Loucy (cell line): ENCODE data around the gene EGR1.
A peak's percentile ranks its signal among the peaks of the same experiment; 100 is the strongest.

ENCODE experiments used
- H2AFZ ChIP-seq: fragments of 200-600 bp; sonication (generic); 2 replicates; pipeline ENCODE4 v1.6.0; 2016; ENCODE audit warnings: antibody characterized with exemption, mild to moderate bottlenecking, low read length, moderate library complexity
- H3F3A ChIP-seq: fragments of 200-600 bp; 2 replicates; pipeline ENCODE4 v1.6.0; 2016; ENCODE audit warnings: antibody characterized with exemption, low read depth, mild to moderate bottlenecking
- H3K27me3 ChIP-seq: fragments of 200-600 bp; sonication (generic); 2 replicates; pipeline ENCODE4 v1.6.1; 2014; ENCODE audit warnings: low read length, mild to moderate bottlenecking; ENCODE audit not compliant: insufficient read depth, poor library complexity, severe bottlenecking
- H3K36me3 ChIP-seq: fragments of 200-600 bp; sonication (generic); 2 replicates; pipeline ENCODE4 v1.6.1; 2016; ENCODE audit warnings: low read length; ENCODE audit not compliant: insufficient read depth
- H3K4me1 ChIP-seq: fragments of 200-600 bp; sonication (generic); 2 replicates; pipeline ENCODE4 v1.5.1; 2014; ENCODE audit warnings: low read length, mild to moderate bottlenecking; ENCODE audit not compliant: insufficient read depth, poor library complexity, severe bottlenecking
- H3K4me2 ChIP-seq: fragments of 200-600 bp; sonication (generic); 2 replicates; pipeline ENCODE4 v1.6.0; 2014; ENCODE audit warnings: antibody characterized with exemption, low read length, low read depth, mild to moderate bottlenecking; ENCODE audit not compliant: poor library complexity, severe bottlenecking
- H3K4me3 ChIP-seq: fragments of 200-600 bp; sonication (generic); 2 replicates; pipeline ENCODE4 v1.5.1; 2014; ENCODE audit warnings: low read length, mild to moderate bottlenecking, mixed read lengths; ENCODE audit not compliant: poor library complexity, severe bottlenecking
- H3K79me2 ChIP-seq: fragments of 200-600 bp; sonication (generic); 2 replicates; pipeline ENCODE4 v1.6.1; 2014; ENCODE audit warnings: low read length; ENCODE audit not compliant: insufficient read depth
- H3K9ac ChIP-seq: fragments of 200-600 bp; sonication (generic); 2 replicates; pipeline ENCODE4 v1.6.0; 2014; ENCODE audit warnings: mild to moderate bottlenecking, low read depth, low read length, moderate library complexity; ENCODE audit not compliant: poor library complexity, severe bottlenecking
- H3K9me2 ChIP-seq: fragments of 200-600 bp; sonication (generic); replicated peaks from 2 replicates; pipeline ENCODE4 v1.6.1; 2016; ENCODE audit warnings: low read depth, low read length, mixed read lengths
- H3K9me3 ChIP-seq: fragments of 200-600 bp; sonication (generic); 2 replicates; pipeline ENCODE4 v1.6.1; 2014; ENCODE audit warnings: mild to moderate bottlenecking, antibody characterized with exemption, low read length, low read depth; ENCODE audit not compliant: insufficient read depth
- H4K20me1 ChIP-seq: fragments of 200-600 bp; sonication (generic); 2 replicates; pipeline ENCODE4 v1.6.0; 2014; ENCODE audit warnings: antibody characterized with exemption, low read length, mild to moderate bottlenecking; ENCODE audit not compliant: insufficient read depth, poor library complexity, severe bottlenecking
- CTCF ChIP-seq: fragments of 200-600 bp; sonication (generic); conservative IDR thresholded peaks from 2 replicates; pipeline ENCODE4 v1.5.1; 2014; ENCODE audit warnings: mild to moderate bottlenecking, antibody characterized with exemption, low read length
- EZH2phosphoT487 ChIP-seq: fragments of 200-600 bp; IDR thresholded peaks from 2 replicates; pipeline ENCODE4 v1.6.1; 2018; ENCODE audit warnings: antibody characterized with exemption, mild to moderate bottlenecking, moderate library complexity, borderline replicate concordance

The EGR1 gene

DNA sequence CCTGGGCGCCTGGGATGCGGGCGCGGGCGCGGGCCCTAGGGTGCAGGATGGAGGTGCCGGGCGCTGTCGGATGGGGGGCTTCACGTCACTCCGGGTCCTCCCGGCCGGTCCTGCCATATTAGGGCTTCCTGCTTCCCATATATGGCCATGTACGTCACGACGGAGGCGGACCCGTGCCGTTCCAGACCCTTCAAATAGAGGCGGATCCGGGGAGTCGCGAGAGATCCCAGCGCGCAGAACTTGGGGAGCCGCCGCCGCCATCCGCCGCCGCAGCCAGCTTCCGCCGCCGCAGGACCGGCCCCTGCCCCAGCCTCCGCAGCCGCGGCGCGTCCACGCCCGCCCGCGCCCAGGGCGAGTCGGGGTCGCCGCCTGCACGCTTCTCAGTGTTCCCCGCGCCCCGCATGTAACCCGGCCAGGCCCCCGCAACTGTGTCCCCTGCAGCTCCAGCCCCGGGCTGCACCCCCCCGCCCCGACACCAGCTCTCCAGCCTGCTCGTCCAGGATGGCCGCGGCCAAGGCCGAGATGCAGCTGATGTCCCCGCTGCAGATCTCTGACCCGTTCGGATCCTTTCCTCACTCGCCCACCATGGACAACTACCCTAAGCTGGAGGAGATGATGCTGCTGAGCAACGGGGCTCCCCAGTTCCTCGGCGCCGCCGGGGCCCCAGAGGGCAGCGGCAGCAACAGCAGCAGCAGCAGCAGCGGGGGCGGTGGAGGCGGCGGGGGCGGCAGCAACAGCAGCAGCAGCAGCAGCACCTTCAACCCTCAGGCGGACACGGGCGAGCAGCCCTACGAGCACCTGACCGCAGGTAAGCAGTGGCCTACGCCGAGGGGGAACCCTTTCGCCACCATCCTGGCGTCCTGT lies at the start of gene EGR1:
Gene EGR1 (plus strand): TSS at position 219 of the 864 bp plus-strand sequence. CDS start 283 bp downstream, at position 502.
- H3F3A ChIP-seq = no peaks in the 10 kb centered on the region
- H3K4me3 ChIP-seq = peak within 1 kb of the TSS; percentile 82
- peak within 1 kb of the TSS; percentile 82 for H3K9ac ChIP-seq
- TF ChIP-seq CTCF (no peak), EZH2phosphoT487 (no peak)
- peaks cover 4% of the 10 kb centered on the region for H4K20me1 ChIP-seq
- H2AFZ ChIP-seq = peak within 1 kb of the TSS; percentile 93
- no peaks in the 10 kb centered on the region for H3K36me3 ChIP-seq
- no peaks in the 10 kb centered on the region for H3K79me2 ChIP-seq
- no peaks in the 10 kb centered on the region for H3K9me2 ChIP-seq
- H3K9me3 ChIP-seq = no peaks in the 10 kb centered on the region
- H3K4me2 ChIP-seq = peak within 1 kb of the TSS; percentile 95
- H3K4me1 ChIP-seq = peaks cover 8% of the 10 kb centered on the region
- peaks cover 29% of the 10 kb centered on the region for H3K27me3 ChIP-seq

- Histone ChIP-seq H4K20me1 (no peaks in the 10 kb centered on the region), H3F3A (no peaks in the 10 kb centered on the region), H3K9me3 (no peaks in the 10 kb centered on the region), H3K4me3 (no peak overlapping the region), H3K4me2 (no peak overlapping the region), H3K36me3 (peaks cover 81% of the 10 kb centered on the region; the same call in 1 of the 2 replicates), H2AFZ (no peak overlapping the region), H3K79me2 (no peaks in the 10 kb centered on the region), H3K9me2 (no peaks in the 10 kb centered on the region), H3K4me1 (no peaks in the 10 kb centered on the region), H3K9ac (no peak overlapping the region), H3K27me3 (no peaks in the 10 kb centered on the region)
- no peak for TF ChIP-seq EZH2phosphoT487
- no peak for TF ChIP-seq CTCF
These were observed 46.8 kb upstream of the EGR1 start for GRCh38 chr5:138418444-138418843.

DNA sequence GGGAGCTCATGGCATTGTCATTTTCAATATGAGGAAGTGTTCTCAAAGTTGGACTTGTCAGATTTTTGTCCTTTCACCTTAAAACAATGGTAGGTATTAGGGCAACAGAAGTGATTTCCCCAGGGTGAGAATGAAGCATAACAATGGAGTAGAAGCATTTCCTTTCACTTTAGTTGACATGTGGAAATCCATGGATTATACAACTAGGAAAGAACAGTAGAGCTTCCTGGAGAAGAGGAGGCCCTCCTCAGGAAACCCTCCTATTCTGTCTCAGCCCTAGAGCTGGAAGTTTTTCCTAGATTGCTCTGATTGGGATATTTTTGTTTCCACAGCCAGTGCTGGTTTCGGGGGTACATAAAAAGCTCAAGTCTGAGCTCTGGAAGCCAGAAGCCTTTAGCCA lies 40.2 kb upstream of the EGR1 start:
- Histone ChIP-seq H3K9me3 (no peaks in the 10 kb centered on the region), H4K20me1 (no peaks in the 10 kb centered on the region), H3K27me3 (no peaks in the 10 kb centered on the region), H3K4me2 (no peak overlapping the region), H3F3A (no peaks in the 10 kb centered on the region), H3K36me3 (peaks cover 81% of the 10 kb centered on the region; the same call in 1 of the 2 replicates), H2AFZ (no peak overlapping the region), H3K4me1 (no peaks in the 10 kb centered on the region), H3K9me2 (no peaks in the 10 kb centered on the region), H3K79me2 (no peaks in the 10 kb centered on the region), H3K4me3 (no peak overlapping the region), H3K9ac (no peak overlapping the region)
- no peak for TF ChIP-seq EZH2phosphoT487
